GM23248 (cell line): Measurements from ENCODE around the gene MICU1. TPM values are rescaled to one million over a fixed set of nuclear protein-coding genes. Genes with fewer than 3 reads are reported as not detected.

Experiments
- DNase-seq: peaks from one replicate; pipeline ENCODE4 v3.0.0-alpha.2; 2015
- H2AFZ ChIP-seq: fragments of 200-600 bp; sonication (generic); 2 replicates; pipeline ENCODE4 v1.6.1; 2016; ENCODE audit warnings: antibody characterized with exemption
- H3F3A ChIP-seq: fragments of 200-600 bp; sonication (generic); 2 replicates; pipeline ENCODE4 v1.6.1; 2016; ENCODE audit warnings: mild to moderate bottlenecking, antibody characterized with exemption, mixed run types; ENCODE audit not compliant: insufficient read depth
- H3K27ac ChIP-seq: fragments of 200-600 bp; sonication (generic); 2 replicates; pipeline ENCODE4 v1.5.1; 2016; ENCODE audit warnings: mild to moderate bottlenecking
- H3K27me3 ChIP-seq: fragments of 200-600 bp; sonication (generic); replicated peaks from 2 replicates; pipeline ENCODE4 v1.6.1; 2016; ENCODE audit warnings: mild to moderate bottlenecking; ENCODE audit not compliant: insufficient read depth
- H3K36me3 ChIP-seq: fragments of 200-600 bp; sonication (generic); 2 replicates; pipeline ENCODE4 v1.6.1; 2016; ENCODE audit warnings: low read depth, mild to moderate bottlenecking
- H3K4me1 ChIP-seq: fragments of 200-600 bp; sonication (generic); 2 replicates; pipeline ENCODE4 v1.6.1; 2016; ENCODE audit warnings: mild to moderate bottlenecking; ENCODE audit not compliant: insufficient read depth
- H3K4me2 ChIP-seq: fragments of 200-600 bp; sonication (generic); one replicate; pipeline ENCODE4 v1.6.1; 2016; ENCODE audit warnings: mild to moderate bottlenecking; ENCODE audit not compliant: unreplicated experiment
- H3K4me3 ChIP-seq: fragments of 200-600 bp; sonication (generic); 2 replicates; pipeline ENCODE4 v1.5.1; 2016; ENCODE audit warnings: mild to moderate bottlenecking
- H3K79me2 ChIP-seq: fragments of 200-600 bp; sonication (generic); 2 replicates; pipeline ENCODE4 v1.6.1; 2016; ENCODE audit warnings: mild to moderate bottlenecking; ENCODE audit not compliant: insufficient read depth
- H3K9ac ChIP-seq: fragments of 200-600 bp; sonication (generic); 2 replicates; pipeline ENCODE4 v1.6.1; 2016; ENCODE audit warnings: mild to moderate bottlenecking
- H3K9me2 ChIP-seq: fragments of 200-600 bp; sonication (generic); 2 replicates; pipeline ENCODE4 v1.6.1; 2016; ENCODE audit warnings: mixed run types, mild to moderate bottlenecking, moderate library complexity; ENCODE audit not compliant: insufficient read depth
- H3K9me3 ChIP-seq: fragments of 200-600 bp; sonication (generic); one replicate; pipeline ENCODE4 v1.6.1; 2017; ENCODE audit warnings: low read depth
- H4K20me1 ChIP-seq: fragments of 200-600 bp; sonication (generic); 2 replicates; pipeline ENCODE4 v1.6.0; 2016; ENCODE audit not compliant: insufficient read depth
- EZH2 ChIP-seq: fragments of 200-600 bp; sonication (generic); IDR thresholded peaks from 2 replicates; pipeline ENCODE4 v1.6.1; 2018; ENCODE audit warnings: antibody characterized with exemption, mild to moderate bottlenecking; ENCODE audit not compliant: insufficient read depth, poor library complexity, severe bottlenecking
- EZH2phosphoT487 ChIP-seq: fragments of 200-600 bp; sonication (generic); IDR thresholded peaks from 2 replicates; pipeline ENCODE4 v1.6.1; 2018; ENCODE audit warnings: antibody characterized with exemption, moderate library complexity, mild to moderate bottlenecking, low read depth; ENCODE audit not compliant: insufficient read depth
- WGBS, 2 experiments: methylation state at CpG; one replicate each; pipeline ENCODE4 v1.1.6; 2015 to 2017; ENCODE audit warnings: low lambda C conversion rate in 2 of 2, low coverage in 1 of 2; ENCODE audit errors: missing lambda C conversion rate in 2 of 2; 5-methylcytosine and 5-hydroxymethylcytosine counted together
- in situ Hi-C: fragments of 300-500 bp; cut with MboI; formaldehyde crosslinking; loops from 2 replicates; pipeline ENCODE4 v1.15.0; 2020
- polyA plus RNA-seq: library from polyadenylated mRNA; unstranded; fragments of >200 nt; fragmentation: Nextera tagmentation; extraction: Ambion mirVana; gene quantifications from 2 replicates; pipeline ENCODE4 v1.2.1, GENCODE V29; 2016
- total RNA-seq: library from RNA; depleted of rRNA; stranded (reverse); fragments of >200 nt; shearing (Covaris generic); gene quantifications from 2 replicates; pipeline ENCODE4 v1.2.3, GENCODE V29; 2014

MICU1 gene
- total and polyA plus RNA-seq, 2 experiments from 2014 or later, result 37.3 to 45.0 TPM

DNA sequence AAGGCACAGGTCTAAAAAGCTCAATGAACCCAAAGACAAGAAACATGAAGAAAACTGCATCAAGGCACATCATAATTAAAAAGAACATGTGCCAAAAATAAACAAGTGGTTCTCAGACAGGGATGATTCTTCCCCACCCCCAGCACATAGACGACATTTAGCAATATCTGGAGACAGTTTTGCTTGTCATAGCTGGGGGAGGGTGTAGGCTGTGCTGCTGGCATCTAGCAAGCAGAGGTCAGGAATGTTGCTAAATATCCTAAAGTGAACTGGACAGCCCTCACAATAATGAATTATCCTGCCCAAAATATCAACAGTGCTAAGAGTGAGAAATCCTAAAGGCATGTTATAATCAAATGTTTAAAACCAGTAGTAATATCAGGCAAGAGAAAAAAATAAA lies 122.6 kb downstream of the MICU1 start:
- no peaks in the 10 kb centered on the region for H4K20me1 ChIP-seq
- DNase-seq, result peak; percentile 77
- peak overlapping the region; percentile 29 for H3K9ac ChIP-seq
- peaks cover 4% of the 10 kb centered on the region for H3K36me3 ChIP-seq
- peak overlapping the region; percentile 46 for H3K4me3 ChIP-seq
- WGBS, 2 experiments, result 0% methylated on average over 1 of the region's 1 CpG
- H3K9me3 ChIP-seq, result no peaks in the 10 kb centered on the region
- H3K27me3 ChIP-seq, result no peaks in the 10 kb centered on the region
- TF ChIP-seq EZH2, result no peak
- TF ChIP-seq EZH2phosphoT487, result no peak
- H3K4me1 ChIP-seq, result peaks cover 14% of the 10 kb centered on the region
- H2AFZ ChIP-seq, result peak overlapping the region; percentile 10
- in situ Hi-C loops, result no loop called here
- peak overlapping the region; percentile 42 for H3K4me2 ChIP-seq
- H3K9me2 ChIP-seq, result no peaks in the 10 kb centered on the region
- H3K79me2 ChIP-seq, result no peaks in the 10 kb centered on the region
- 0 out of 2 replicates have a peak, but pooled peaks cover 9% of the 10 kb centered on the region for H3F3A ChIP-seq
- peak overlapping the region; percentile 53 for H3K27ac ChIP-seq

- in situ Hi-C loops, result no loop called here
- H3K4me3 ChIP-seq, result peak overlapping the region; percentile 46
- H3K27me3 ChIP-seq, result no peaks in the 10 kb centered on the region
- peaks cover 14% of the 10 kb centered on the region for H3K4me1 ChIP-seq
- H3K9me3 ChIP-seq, result no peaks in the 10 kb centered on the region
- peaks cover 4% of the 10 kb centered on the region for H3K36me3 ChIP-seq
- peak; percentile 40 for DNase-seq
- H2AFZ ChIP-seq, result peak overlapping the region; percentile 10
- H4K20me1 ChIP-seq, result no peaks in the 10 kb centered on the region
- WGBS, 2 experiments, result 28 to 50% methylated on average over 3 of the region's 3 CpGs
- H3K27ac ChIP-seq, result peak overlapping the region; percentile 53
- H3K9me2 ChIP-seq, result no peaks in the 10 kb centered on the region
- H3F3A ChIP-seq, result 0 out of 2 replicates have a peak, but pooled peaks cover 9% of the 10 kb centered on the region
- H3K79me2 ChIP-seq, result no peaks in the 10 kb centered on the region
- peak overlapping the region; percentile 42 for H3K4me2 ChIP-seq
- H3K9ac ChIP-seq, result peak overlapping the region; percentile 29
- no peak for TF ChIP-seq EZH2
- no peak for TF ChIP-seq EZH2phosphoT487
These were observed 123.3 kb downstream of the MICU1 start for GRCh38 chr10:72502581-72502980.

- 92 to 93% methylated on average over 1 of the region's 1 CpG for WGBS, 2 experiments
- peaks cover 14% of the 10 kb centered on the region for H3K4me1 ChIP-seq
- H2AFZ ChIP-seq, result no peak overlapping the region
- H4K20me1 ChIP-seq, result no peaks in the 10 kb centered on the region
- no peak overlapping the region for H3K27ac ChIP-seq
- H3F3A ChIP-seq, result peaks cover 12% of the 10 kb centered on the region; the same call in 1 of the 2 replicates
- no peak overlapping the region for H3K4me2 ChIP-seq
- no peak for DNase-seq
- H3K27me3 ChIP-seq, result no peaks in the 10 kb centered on the region
- no peak overlapping the region for H3K4me3 ChIP-seq
- TF ChIP-seq EZH2, result no peak
- TF ChIP-seq EZH2phosphoT487, result no peak
- no peaks in the 10 kb centered on the region for H3K79me2 ChIP-seq
- no peaks in the 10 kb centered on the region for H3K9me3 ChIP-seq
- H3K36me3 ChIP-seq, result no peaks in the 10 kb centered on the region
- H3K9me2 ChIP-seq, result no peaks in the 10 kb centered on the region
- H3K9ac ChIP-seq, result no peak overlapping the region
- in situ Hi-C loops, result no loop called here
These were observed 126.2 kb downstream of the MICU1 start for GRCh38 chr10:72499701-72500100.

DNA sequence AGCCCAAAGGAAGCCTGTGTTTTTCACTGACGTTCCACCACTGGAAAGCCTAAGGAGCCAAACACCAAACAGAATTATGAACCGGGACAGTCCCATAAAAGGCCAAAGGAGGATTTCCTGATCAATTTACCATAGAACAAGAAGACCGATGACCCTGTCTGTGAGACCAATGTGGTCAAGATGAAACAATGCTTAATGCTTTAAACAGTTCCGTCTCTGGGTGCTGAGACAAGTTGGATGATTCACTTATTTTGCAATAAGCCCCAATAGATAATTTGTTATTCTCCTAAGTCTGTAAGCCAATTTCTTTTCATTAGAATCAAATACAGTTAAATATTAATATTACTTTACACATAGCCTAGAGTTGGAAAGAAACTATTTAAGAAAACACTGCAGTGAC lies 134.9 kb downstream of the MICU1 start:
- in situ Hi-C loops, result no loop called here
- peaks cover 4% of the 10 kb centered on the region; the same call in 1 of the 2 replicates for H3K4me1 ChIP-seq
- peaks cover 10% of the 10 kb centered on the region; the same call in 1 of the 2 replicates for H3F3A ChIP-seq
- no peaks in the 10 kb centered on the region for H3K9me3 ChIP-seq
- WGBS, 2 experiments, result 43 to 44% methylated on average over 4 of the region's 4 CpGs
- TF ChIP-seq EZH2, result no peak
- no peak for TF ChIP-seq EZH2phosphoT487
- H3K9ac ChIP-seq, result no peak overlapping the region
- H3K4me3 ChIP-seq, result no peak overlapping the region
- H2AFZ ChIP-seq, result no peak overlapping the region
- H3K79me2 ChIP-seq, result no peaks in the 10 kb centered on the region
- peak; percentile 76 for DNase-seq
- peak overlapping the region; percentile 24 for H3K4me2 ChIP-seq
- no peak overlapping the region for H3K27ac ChIP-seq
- no peaks in the 10 kb centered on the region for H3K27me3 ChIP-seq
- H4K20me1 ChIP-seq, result no peaks in the 10 kb centered on the region
- H3K36me3 ChIP-seq, result no peaks in the 10 kb centered on the region
- no peaks in the 10 kb centered on the region for H3K9me2 ChIP-seq
